NOMO-1 (cell line): Measurements from ENCODE around the gene PLXDC1.
"Not testable (repeated sequence)": the region's sequence is repeated elsewhere in the genome, so short reads cannot be mapped to it uniquely, and the experiment has no call there.

Experiments
- DNase-seq, 2 experiments: peaks; one replicate each; lab custom pipeline; 2025; ENCODE audit not compliant: unreplicated experiment in 2 of 2; lab: John Stamatoyannopoulos, UW

PLXDC1 gene

GRCh38 chr17:39130205-39130604, 21.2 kb downstream of the PLXDC1 start:
- DNase-seq, result no peak

GRCh38 chr17:39129544-39129943, 21.9 kb downstream of the PLXDC1 start:
- DNase-seq, result not testable (repeated sequence)

DNA sequence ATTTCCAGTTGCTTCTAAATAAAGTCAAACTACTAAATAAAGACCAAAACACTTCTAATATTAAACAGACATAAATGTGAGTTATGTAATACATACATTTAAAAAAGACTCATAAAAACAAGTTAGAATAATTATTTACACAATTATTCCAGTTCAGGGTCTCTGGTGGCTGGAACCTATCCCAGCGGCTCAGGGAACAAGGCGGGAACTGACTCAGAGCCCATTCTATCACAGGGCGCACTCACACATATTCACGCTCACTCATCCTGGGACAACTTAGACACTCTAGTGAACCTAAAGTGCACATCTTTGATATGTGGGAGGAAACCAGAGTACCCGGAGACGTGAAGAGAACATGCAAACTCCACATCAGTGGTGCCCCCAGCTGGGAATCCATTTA, 25.0 kb downstream of the PLXDC1 start:
- no peak for DNase-seq

DNA sequence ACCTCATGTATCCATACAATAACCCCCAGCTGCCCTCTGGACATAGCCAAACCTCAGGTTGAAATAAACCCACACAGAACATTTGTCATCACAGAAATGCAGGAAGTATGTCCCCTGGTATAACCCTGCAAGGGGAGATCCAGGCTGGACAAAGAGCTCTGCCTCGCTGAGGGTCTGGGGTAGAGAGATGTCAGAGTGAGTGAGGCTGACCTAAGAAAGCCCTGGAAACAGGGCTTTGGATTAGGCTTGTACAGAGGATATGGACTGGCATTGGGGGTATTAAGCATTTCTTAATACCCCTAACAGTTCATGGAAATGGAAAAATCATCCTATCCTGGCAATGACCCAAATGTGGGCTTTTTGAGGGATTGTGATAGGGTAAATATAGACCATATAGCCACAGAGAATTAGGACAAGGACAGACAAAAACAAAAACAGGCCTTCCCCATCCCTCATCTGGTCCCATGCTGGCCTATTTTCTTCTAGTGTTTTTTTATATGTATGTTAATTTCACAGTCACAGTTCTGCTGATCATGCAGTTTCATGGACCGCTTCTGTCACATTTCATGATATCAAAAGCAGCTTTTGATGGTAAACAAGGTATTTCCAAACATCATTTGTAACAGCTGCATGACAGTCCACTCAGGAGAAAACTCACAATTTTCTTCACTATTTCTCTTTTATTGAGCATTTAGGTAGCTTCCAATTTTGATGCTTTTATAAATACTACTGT, 26.1 kb downstream of the PLXDC1 start:
- no peak for DNase-seq

GRCh38 chr17:39123627-39124026, 27.8 kb downstream of the PLXDC1 start:
- DNase-seq, result no peak

DNA sequence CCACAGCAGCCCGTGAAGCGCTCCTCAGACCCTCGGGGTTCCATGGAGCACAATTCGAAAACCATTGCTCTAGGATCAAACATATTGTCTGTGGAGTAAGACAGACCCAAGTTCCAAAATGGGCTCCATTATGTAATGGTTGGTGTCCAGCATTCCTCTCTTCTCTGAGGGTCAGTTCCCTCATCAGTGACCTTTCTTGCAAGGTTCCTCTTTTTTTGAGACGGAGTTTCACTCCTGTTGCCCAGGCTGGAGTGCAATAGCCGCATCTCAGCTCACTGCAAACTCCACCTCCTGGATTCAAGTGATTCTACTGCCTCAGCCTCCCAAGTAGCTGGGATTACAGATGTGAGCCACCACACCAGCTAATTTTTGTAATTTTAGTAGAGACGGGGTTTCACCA, 28.4 kb downstream of the PLXDC1 start:
- peak in 1 of 2 experiments; percentile 21 for DNase-seq

- DNase-seq, result not testable (repeated sequence)
Measured at GRCh38 chr17:39121919-39122318, 29.5 kb downstream of the PLXDC1 start.

DNA sequence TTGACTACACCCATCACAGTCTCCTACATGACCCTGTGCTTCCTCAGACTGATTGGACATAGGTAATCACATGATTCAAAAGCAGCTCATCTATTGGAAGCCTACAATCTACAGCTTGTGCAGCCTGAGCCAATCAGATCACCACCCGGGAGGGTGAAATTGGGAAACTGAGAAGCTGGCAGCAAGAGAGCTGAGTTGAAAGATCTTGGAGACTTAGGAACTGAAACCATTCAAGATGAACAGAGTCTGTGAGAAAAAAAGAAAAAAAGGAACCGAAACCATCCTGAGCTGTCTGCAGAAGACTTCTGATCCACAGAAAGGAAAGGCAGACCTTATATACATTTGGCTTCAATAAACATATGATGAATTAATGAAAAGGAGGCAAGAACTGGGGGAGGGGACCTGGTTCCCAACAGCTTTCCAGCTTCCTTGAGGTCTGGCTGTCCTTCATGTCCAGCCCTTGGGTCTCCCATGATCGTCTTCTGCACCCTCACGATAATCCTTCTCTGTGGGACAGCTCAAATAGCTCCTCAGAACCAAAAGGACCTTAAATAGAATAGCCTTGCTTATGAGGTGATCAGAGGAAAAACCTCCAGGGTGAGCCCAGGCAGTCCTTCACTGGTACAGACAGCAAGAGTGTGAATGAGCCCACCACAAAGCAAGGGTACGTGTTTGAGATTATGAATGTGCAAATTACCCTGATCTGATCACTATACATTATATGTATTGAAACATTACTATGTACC, 32.6 kb downstream of the PLXDC1 start:
- DNase-seq, result peak; percentile 80 to 96

GRCh38 chr17:39116224-39116623, 35.2 kb downstream of the PLXDC1 start:
- no peak for DNase-seq

- no peak for DNase-seq
Measured at GRCh38 chr17:39115135-39115534, 36.3 kb downstream of the PLXDC1 start.

GRCh38 chr17:39114723-39115122, 36.7 kb downstream of the PLXDC1 start:
- no peak for DNase-seq

GRCh38 chr17:39113871-39114270, 37.6 kb downstream of the PLXDC1 start:
- no peak for DNase-seq

DNA sequence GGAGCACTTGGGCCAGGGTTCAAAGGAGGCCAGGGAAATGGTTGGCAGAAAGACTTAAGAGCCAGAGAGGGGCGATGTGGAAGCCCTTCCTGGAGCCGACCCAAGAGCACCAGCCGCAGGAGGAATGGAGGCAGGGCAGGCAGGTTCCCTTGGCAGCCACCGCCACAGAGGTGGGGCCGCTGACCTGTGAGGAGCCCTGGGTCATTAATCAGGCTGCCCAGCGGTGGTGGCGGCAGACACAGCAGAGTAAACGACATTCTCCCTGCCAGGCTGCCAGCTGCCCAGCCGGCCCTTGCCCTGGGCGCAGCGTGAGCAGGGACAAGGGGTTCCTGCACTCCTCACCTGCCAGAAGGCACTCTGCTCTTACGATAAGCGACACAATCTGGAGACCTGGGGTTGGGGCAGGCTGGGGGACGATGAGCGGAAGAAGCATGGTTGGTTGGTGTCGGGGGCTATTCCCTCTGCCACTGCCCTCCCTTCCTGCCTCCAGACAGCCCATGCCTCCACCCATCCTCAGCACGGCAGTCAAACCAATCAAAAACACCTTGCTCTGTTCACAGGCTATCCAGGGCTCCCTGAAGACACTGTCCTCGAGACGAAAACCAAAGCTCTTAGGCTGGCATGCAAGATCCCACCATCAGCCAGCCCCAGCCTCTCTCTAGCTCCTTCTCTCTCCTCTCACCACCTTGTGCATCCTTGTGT, 40.9 kb downstream of the PLXDC1 start:
- DNase-seq, result no peak

GRCh38 chr17:39108461-39109375, 42.7 kb downstream of the PLXDC1 start:
- DNase-seq, result no peak

GRCh38 chr17:39107973-39108372, 43.5 kb downstream of the PLXDC1 start:
- DNase-seq, result no peak

GRCh38 chr17:39107155-39107554, 44.3 kb downstream of the PLXDC1 start:
- DNase-seq, result no peak

GRCh38 chr17:39105705-39106104, 45.7 kb downstream of the PLXDC1 start:
- DNase-seq, result no peak

DNA sequence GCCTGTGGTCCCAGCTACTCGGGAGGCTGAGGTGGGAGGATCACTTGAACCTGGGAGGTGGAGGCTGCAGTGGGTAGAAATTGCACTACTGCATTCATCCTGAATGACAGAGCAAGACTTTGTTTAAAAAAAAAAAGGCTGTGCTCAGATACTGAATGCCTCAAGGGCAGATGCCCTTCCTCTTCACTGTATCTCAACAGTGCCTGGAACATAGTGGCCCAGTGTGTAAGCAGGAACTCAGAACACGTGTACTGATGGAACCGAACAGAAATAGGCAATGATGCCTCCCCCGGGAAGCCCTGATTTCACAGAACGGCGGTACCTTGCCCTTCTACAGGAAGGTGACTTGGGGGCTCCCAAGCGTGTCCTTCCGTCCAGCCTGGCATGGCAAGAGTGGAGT, 46.8 kb downstream of the PLXDC1 start:
- no peak for DNase-seq

- no peak for DNase-seq
Measured at GRCh38 chr17:39104046-39104445, 47.4 kb downstream of the PLXDC1 start.

DNA sequence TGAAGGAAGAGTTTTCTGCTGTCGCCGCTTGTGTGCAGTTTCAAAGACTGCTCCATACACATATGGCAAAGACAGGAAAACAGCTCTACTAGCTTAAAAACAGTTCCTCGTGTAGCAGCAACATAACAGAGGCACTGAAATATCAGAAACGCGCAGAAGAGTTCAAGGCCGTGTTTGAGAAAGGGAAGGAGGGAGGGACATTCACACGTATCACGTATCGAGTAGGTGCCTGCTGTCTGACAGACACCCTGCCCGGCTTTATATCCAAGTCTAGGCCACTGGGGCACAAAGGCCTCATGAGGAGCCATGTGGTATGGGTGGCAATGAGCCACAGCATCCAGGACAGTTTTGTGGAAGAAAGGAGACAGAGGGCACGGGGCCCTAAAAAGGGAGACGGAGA, 50.3 kb downstream of the PLXDC1 start:
- DNase-seq, result no peak

GRCh38 chr17:39100530-39100929, 50.9 kb downstream of the PLXDC1 start:
- no peak for DNase-seq
